Activated CD8-positive, alpha-beta T cell treated with anti-CD3 and anti-CD28 coated beads for 36 hours (primary cell): ENCODE results near the gene CYP2A13. TPM values are rescaled to one million over a fixed set of nuclear protein-coding genes. Genes with fewer than 3 reads are reported as not detected.

Experiments used
- ATAC-seq: fragments of 200-7000 bp; cut with Tn5 transposase; one replicate; pipeline ENCODE4 v1.10.0; 2021; ENCODE audit warnings: mild to moderate bottlenecking, moderate library complexity
- CTCF ChIA-PET: fragments of 350-600 bp; sonication (Branson Sonifier 250); formaldehyde crosslinking; loops from one replicate; lab custom pipeline; 2021; ENCODE audit warnings: antibody characterized with exemption; lab: Charles Lee
- POLR2A ChIA-PET: fragments of 350-600 bp; sonication (Branson Sonifier 250); formaldehyde crosslinking; loops from one replicate; lab custom pipeline; 2021; ENCODE audit warnings: antibody characterized with exemption; lab: Charles Lee
- DNase-seq: peaks from one replicate; pipeline ENCODE4 v3.0.0-alpha.2; 2020
- H3K27ac Mint-ChIP-seq: one replicate; pipeline ENCODE4 v1.8.0; 2021; ENCODE audit warnings: mild to moderate bottlenecking, mixed read lengths
- H3K27me3 Mint-ChIP-seq: one replicate; pipeline ENCODE4 v1.8.0; 2021; ENCODE audit warnings: mixed read lengths
- H3K36me3 Mint-ChIP-seq: one replicate; pipeline ENCODE4 v1.8.0; 2021; ENCODE audit warnings: low read depth, mixed read lengths
- H3K4me1 Mint-ChIP-seq: one replicate; pipeline ENCODE4 v1.8.0; 2021; ENCODE audit warnings: low read depth, mixed read lengths
- H3K4me3 Mint-ChIP-seq: one replicate; pipeline ENCODE4 v1.8.0; 2021; ENCODE audit warnings: mild to moderate bottlenecking, moderate library complexity, mixed read lengths
- H3K9me3 Mint-ChIP-seq: one replicate; pipeline ENCODE4 v1.8.0; 2021; ENCODE audit warnings: mixed read lengths
- intact Hi-C: fragments of 100-400 bp; cut with micrococcal nuclease; formaldehyde crosslinking; loops from one replicate; pipeline ENCODE4 v1.10.0; 2022
- total RNA-seq, 2 experiments: library from RNA; stranded (reverse); gene quantifications; one replicate each; pipeline ENCODE4 v1.2.3, GENCODE V29; 2021
- TF ChIP-seq, protein P1 (sequence below): fragments of 200-600 bp; IDR thresholded peaks from one replicate; pipeline ENCODE4 v1.8.0; 2022; ENCODE audit warnings: antibody characterized with exemption, mild to moderate bottlenecking

The CYP2A13 gene
- total RNA-seq, 2 experiments from 2014 or later = not detected

DNA sequence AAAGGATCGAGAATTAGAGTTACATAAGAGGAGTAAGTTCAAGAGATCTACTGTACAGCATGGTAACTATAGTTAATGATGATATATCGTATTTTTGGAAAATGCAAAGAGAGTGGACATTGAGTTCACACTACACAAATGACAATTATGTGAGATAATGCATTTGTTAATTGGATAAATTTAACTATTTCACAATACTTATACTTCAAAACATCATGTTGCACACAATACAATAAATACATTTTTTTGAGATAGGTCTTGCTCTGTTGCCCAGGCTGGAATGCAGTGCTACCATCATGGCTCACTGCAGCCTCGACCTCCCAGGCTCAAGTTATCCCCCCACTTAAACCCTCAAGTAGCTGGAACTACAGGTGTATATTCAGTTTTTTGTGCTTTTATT lies 17.9 kb downstream of the CYP2A13 start:
- Mint-ChIP-seq H3K36me3 (peaks cover 8% of the 10 kb centered on the region), H3K4me3 (no peak overlapping the region), H3K27me3 (peaks cover 3% of the 10 kb centered on the region), H3K4me1 (no peaks in the 10 kb centered on the region), H3K27ac (no peak overlapping the region), H3K9me3 (peaks cover 15% of the 10 kb centered on the region)
- intact Hi-C loops = no loop called here
- ChIA-PET POLR2A (no interaction called here), CTCF (no interaction called here)
- DNase-seq (no peak), ATAC-seq (no peak)
- TF ChIP-seq, protein P1, sequence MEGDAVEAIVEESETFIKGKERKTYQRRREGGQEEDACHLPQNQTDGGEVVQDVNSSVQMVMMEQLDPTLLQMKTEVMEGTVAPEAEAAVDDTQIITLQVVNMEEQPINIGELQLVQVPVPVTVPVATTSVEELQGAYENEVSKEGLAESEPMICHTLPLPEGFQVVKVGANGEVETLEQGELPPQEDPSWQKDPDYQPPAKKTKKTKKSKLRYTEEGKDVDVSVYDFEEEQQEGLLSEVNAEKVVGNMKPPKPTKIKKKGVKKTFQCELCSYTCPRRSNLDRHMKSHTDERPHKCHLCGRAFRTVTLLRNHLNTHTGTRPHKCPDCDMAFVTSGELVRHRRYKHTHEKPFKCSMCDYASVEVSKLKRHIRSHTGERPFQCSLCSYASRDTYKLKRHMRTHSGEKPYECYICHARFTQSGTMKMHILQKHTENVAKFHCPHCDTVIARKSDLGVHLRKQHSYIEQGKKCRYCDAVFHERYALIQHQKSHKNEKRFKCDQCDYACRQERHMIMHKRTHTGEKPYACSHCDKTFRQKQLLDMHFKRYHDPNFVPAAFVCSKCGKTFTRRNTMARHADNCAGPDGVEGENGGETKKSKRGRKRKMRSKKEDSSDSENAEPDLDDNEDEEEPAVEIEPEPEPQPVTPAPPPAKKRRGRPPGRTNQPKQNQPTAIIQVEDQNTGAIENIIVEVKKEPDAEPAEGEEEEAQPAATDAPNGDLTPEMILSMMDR = no peak

DNA sequence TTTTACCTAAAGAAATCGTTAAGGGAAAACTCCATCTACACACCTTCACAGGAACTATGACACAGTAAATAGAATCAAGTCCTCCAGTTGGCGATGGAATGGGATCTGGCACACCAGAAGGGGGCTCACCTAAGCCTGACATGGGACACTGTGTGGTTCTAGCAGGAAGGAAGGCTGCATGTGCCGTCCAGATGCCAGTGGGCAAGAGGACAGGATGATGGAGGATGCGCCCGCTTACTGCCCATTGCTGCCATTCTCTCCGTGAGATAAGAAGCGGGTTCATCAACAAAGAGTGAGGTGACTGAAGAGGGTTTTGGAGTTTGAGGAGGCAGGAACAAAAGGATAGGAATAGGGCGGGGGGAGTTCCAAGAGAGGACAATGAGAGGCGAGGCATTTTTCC lies 23.0 kb downstream of the CYP2A13 start:
- Mint-ChIP-seq H3K4me3 (no peak overlapping the region), H3K36me3 (no peaks in the 10 kb centered on the region), H3K4me1 (no peaks in the 10 kb centered on the region), H3K27me3 (no peaks in the 10 kb centered on the region), H3K9me3 (no peaks in the 10 kb centered on the region), H3K27ac (no peak overlapping the region)
- intact Hi-C loops = no loop called here
- CTCF ChIA-PET = no interaction called here
- ATAC-seq = no peak
- TF ChIP-seq, protein P1 = no peak
- DNase-seq = no peak
- POLR2A ChIA-PET = no interaction called here

- no peak overlapping the region for H3K4me3 Mint-ChIP-seq
- ChIA-PET CTCF (no interaction called here), POLR2A (interaction anchor here (0.7 kb wide), 1 partner anchor 421 kb away, joined by 4 read pairs; the partner anchor contains the start of gene NUMBL)
- no peak overlapping the region for H3K27ac Mint-ChIP-seq
- ATAC-seq (no peak), DNase-seq (no peak)
- intact Hi-C loops = no loop called here
- H3K9me3 Mint-ChIP-seq = no peaks in the 10 kb centered on the region
- no peaks in the 10 kb centered on the region for H3K27me3 Mint-ChIP-seq
- H3K4me1 Mint-ChIP-seq = no peaks in the 10 kb centered on the region
- no peaks in the 10 kb centered on the region for H3K36me3 Mint-ChIP-seq
- TF ChIP-seq, protein P1 = no peak
Observed at GRCh38 chr19:41111750-41112295, 23.6 kb downstream of the CYP2A13 start.

- H3K36me3 Mint-ChIP-seq = no peaks in the 10 kb centered on the region
- DNase-seq = no peak
- H3K27ac Mint-ChIP-seq = no peak overlapping the region
- ChIA-PET CTCF (interaction anchor here (1.5 kb wide), 1 partner anchor 31 kb away, joined by 3 read pairs; no protein-coding TSS in a partner anchor), POLR2A (no interaction called here)
- no peak overlapping the region for H3K4me3 Mint-ChIP-seq
- TF ChIP-seq, protein P1 = no peak
- H3K27me3 Mint-ChIP-seq = no peaks in the 10 kb centered on the region
- intact Hi-C loops = no loop called here
- no peak for ATAC-seq
- no peaks in the 10 kb centered on the region for H3K9me3 Mint-ChIP-seq
- no peaks in the 10 kb centered on the region for H3K4me1 Mint-ChIP-seq
Observed at GRCh38 chr19:41112728-41113290, 24.6 kb downstream of the CYP2A13 start.

DNA sequence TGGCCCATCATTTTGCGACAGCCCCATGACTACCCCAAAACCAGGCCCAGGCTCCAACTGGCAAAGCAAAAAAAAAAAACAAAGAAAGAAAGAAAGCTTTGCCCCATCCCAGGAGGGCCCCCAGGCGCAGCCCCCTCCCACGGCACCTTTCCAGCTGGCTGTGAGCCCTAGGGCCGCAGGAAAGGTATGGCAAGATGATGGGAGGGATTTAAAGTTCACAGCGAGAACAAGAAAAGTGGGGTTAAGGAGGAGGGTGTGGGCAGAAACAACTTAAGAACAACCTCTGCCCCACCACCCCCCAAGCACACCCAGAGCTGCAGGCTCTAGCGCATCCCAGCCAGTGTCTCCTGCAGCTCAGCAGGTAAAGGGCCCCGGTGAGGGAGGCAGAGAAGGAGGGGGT lies 25.9 kb downstream of the CYP2A13 start, which contains the start of gene CYP2F1:
TSS of gene CYP2F1 (plus strand) at position 301 of the 400 bp plus-strand sequence. CDS start 1,757 bp downstream, outside the sequence.
- H3K36me3 Mint-ChIP-seq = no peaks in the 10 kb centered on the region
- TF ChIP-seq, protein P1 = no peak
- ChIA-PET POLR2A (no interaction called here), CTCF (interaction anchor here (0.9 kb wide), 1 partner anchor 30 kb away, joined by 3 read pairs; no protein-coding TSS in a partner anchor)
- no peaks in the 10 kb centered on the region for H3K9me3 Mint-ChIP-seq
- DNase-seq (no peak), ATAC-seq (no peak)
- H3K27ac Mint-ChIP-seq = no peak within 1 kb of the TSS
- intact Hi-C loops = no loop called here
- no peaks in the 10 kb centered on the region for H3K27me3 Mint-ChIP-seq
- no peak within 1 kb of the TSS for H3K4me3 Mint-ChIP-seq
- H3K4me1 Mint-ChIP-seq = no peaks in the 10 kb centered on the region
